ENCODE data around the gene ITGA1. TPM values are rescaled to one million over a fixed set of nuclear protein-coding genes. Genes with fewer than 3 reads are reported as not detected.

The ITGA1 gene
- total RNA-seq, 1 donor = 31.8 TPM

GRCh38 chr5:52998552-52999313 is 211.0 kb downstream of the ITGA1 start:
- Histone ChIP-seq H3K4me3 (ENCODE audit: insufficient read depth, low read length) (no peak overlapping the region), H3K27me3 (ENCODE audit: insufficient read depth, low read length) (no peaks in the 10 kb centered on the region), H2AFZ (ENCODE audit: low read length) (no peak overlapping the region), H3K79me2 (ENCODE audit: insufficient read depth, low read length) (peaks cover 22% of the 10 kb centered on the region), H3K4me2 (ENCODE audit: insufficient read depth, low read length) (no peak overlapping the region), H3K9me3 (ENCODE audit: low read depth, low read length) (no peaks in the 10 kb centered on the region), H4K20me1 (ENCODE audit: insufficient read depth, low read length) (no peaks in the 10 kb centered on the region), H3K27ac (ENCODE audit: low read depth, low read length) (peak overlapping the region; percentile 26), H3K4me1 (ENCODE audit: insufficient read depth, low read length) (peaks cover 11% of the 10 kb centered on the region), H3K36me3 (ENCODE audit: insufficient read depth, low read length) (no peaks in the 10 kb centered on the region)
- TF ChIP-seq CTCF (IDR thresholded peaks at IDR 0.05; ENCODE audit: extremely low read depth, low read depth, low read length) = no peak
- DNase-seq (ENCODE audit: insufficient read length, low spot score, missing footprints) = no peak

DNA sequence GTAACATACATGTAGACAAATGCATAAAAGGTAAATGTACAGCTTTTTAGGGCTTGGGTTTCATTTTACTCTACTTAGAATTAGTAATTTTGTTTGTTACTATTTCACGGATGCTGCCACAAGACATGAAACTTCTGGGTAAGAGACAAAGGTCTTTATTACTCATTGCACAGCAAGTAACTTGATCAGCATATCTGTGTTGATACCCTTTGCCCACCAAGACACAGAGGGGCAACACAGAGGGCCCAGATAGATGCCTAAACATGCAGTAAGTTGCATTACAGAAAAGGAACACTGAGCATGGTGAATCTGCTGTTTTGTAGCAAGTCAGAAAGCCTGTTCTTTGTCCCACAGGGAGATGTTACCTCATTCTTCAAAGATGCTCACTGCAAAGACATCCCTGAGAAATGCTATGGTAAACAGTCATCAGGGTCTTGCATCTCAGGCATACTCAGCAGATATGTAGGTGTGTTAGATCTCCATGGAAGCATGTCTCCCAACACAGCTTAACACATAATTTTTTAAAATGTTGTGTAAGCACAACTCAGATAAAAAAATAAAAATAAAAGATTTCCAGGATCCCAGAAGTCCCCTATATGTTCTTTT is 211.7 kb downstream of the ITGA1 start:
- H4K20me1 ChIP-seq (ENCODE audit: insufficient read depth, low read length) = no peaks in the 10 kb centered on the region
- H3K9me3 ChIP-seq (ENCODE audit: low read depth, low read length) = no peaks in the 10 kb centered on the region
- no peaks in the 10 kb centered on the region for H3K27me3 ChIP-seq (ENCODE audit: insufficient read depth, low read length)
- no peak for DNase-seq (ENCODE audit: insufficient read length, low spot score, missing footprints)
- peaks cover 15% of the 10 kb centered on the region for H3K4me1 ChIP-seq (ENCODE audit: insufficient read depth, low read length)
- H3K4me3 ChIP-seq (ENCODE audit: insufficient read depth, low read length) = no peak overlapping the region
- no peaks in the 10 kb centered on the region for H3K36me3 ChIP-seq (ENCODE audit: insufficient read depth, low read length)
- TF ChIP-seq CTCF (IDR thresholded peaks at IDR 0.05; ENCODE audit: extremely low read depth, low read depth, low read length) = no peak
- peaks cover 22% of the 10 kb centered on the region for H3K79me2 ChIP-seq (ENCODE audit: insufficient read depth, low read length)
- H2AFZ ChIP-seq (ENCODE audit: low read length) = peak overlapping the region; percentile 19
- H3K4me2 ChIP-seq (ENCODE audit: insufficient read depth, low read length) = no peak overlapping the region
- H3K27ac ChIP-seq (ENCODE audit: low read depth, low read length) = peak overlapping the region; percentile 38

GRCh38 chr5:53001541-53001940 is 213.8 kb downstream of the ITGA1 start:
- Histone ChIP-seq H3K79me2 (ENCODE audit: insufficient read depth, low read length) (peaks cover 11% of the 10 kb centered on the region), H2AFZ (ENCODE audit: low read length) (no peak overlapping the region), H3K27ac (ENCODE audit: low read depth, low read length) (no peak overlapping the region), H3K4me1 (ENCODE audit: insufficient read depth, low read length) (peaks cover 19% of the 10 kb centered on the region), H4K20me1 (ENCODE audit: insufficient read depth, low read length) (no peaks in the 10 kb centered on the region), H3K9me3 (ENCODE audit: low read depth, low read length) (no peaks in the 10 kb centered on the region), H3K4me3 (ENCODE audit: insufficient read depth, low read length) (no peak overlapping the region), H3K27me3 (ENCODE audit: insufficient read depth, low read length) (no peaks in the 10 kb centered on the region), H3K36me3 (ENCODE audit: insufficient read depth, low read length) (no peaks in the 10 kb centered on the region), H3K4me2 (ENCODE audit: insufficient read depth, low read length) (no peak overlapping the region)
- DNase-seq (ENCODE audit: insufficient read length, low spot score, missing footprints) = no peak
- no peak for TF ChIP-seq CTCF (IDR thresholded peaks at IDR 0.05; ENCODE audit: extremely low read depth, low read depth, low read length)

DNA sequence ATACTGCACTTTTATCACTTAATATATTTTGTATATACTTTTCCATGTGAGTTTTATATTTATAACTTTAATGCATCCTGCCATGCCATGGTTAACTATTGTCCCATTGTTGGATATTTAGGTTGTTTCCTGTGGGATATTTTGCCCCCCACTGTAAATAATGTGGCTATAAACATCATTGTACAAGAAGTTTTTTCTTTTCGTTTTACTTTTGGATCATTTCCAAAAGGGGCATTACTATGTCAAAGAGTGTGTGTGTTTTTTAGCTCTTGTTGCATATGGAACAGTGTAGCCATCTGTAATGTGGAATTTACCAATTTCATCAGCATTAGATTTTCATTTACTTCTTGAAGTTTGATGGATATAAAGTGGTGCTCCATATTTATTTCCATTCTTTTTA is 214.8 kb downstream of the ITGA1 start:
- Histone ChIP-seq H3K9me3 (ENCODE audit: low read depth, low read length) (no peaks in the 10 kb centered on the region), H4K20me1 (ENCODE audit: insufficient read depth, low read length) (no peaks in the 10 kb centered on the region), H3K4me1 (ENCODE audit: insufficient read depth, low read length) (peaks cover 24% of the 10 kb centered on the region), H3K27ac (ENCODE audit: low read depth, low read length) (no peak overlapping the region), H3K27me3 (ENCODE audit: insufficient read depth, low read length) (no peaks in the 10 kb centered on the region), H3K4me3 (ENCODE audit: insufficient read depth, low read length) (no peak overlapping the region), H2AFZ (ENCODE audit: low read length) (no peak overlapping the region), H3K4me2 (ENCODE audit: insufficient read depth, low read length) (no peak overlapping the region), H3K79me2 (ENCODE audit: insufficient read depth, low read length) (peaks cover 10% of the 10 kb centered on the region), H3K36me3 (ENCODE audit: insufficient read depth, low read length) (no peaks in the 10 kb centered on the region)
- TF ChIP-seq CTCF (IDR thresholded peaks at IDR 0.05; ENCODE audit: extremely low read depth, low read depth, low read length) = no peak
- no peak for DNase-seq (ENCODE audit: insufficient read length, low spot score, missing footprints)

Measured in osteoblast (primary cell).